Measurements from ENCODE around the gene MIF4GD. TPM values are rescaled to one million over a fixed set of nuclear protein-coding genes. Genes with fewer than 3 reads are reported as not detected.

The MIF4GD gene
- total RNA-seq (35.7 TPM), polyA plus RNA-seq (100 to 1,000 TPM in 1 of 4 donors, 10 to 100 TPM in 3; 78.3 to 102 (median 89.4) TPM)

- peaks cover 4 to 46% (median 12%) of the 10 kb centered on the region in 4 donors for H3K4me1 Mint-ChIP-seq
- peak within 1 kb of the TSS; percentile 84 to 97 (median 87) for H3K4me3 Mint-ChIP-seq
- ATAC-seq (ENCODE audit: low read depth in 2 of 2) = no peak
Measured at GRCh38 chr17:75270966-75271232, at the start of gene MIF4GD. Gene MIF4GD, minus strand, starts transcription at chr17:75271231. Its CDS starts 1,036 bp downstream, at chr17:75270195.

GRCh38 chr17:75319904-75320691 lies 49.1 kb upstream of the MIF4GD start:
- H3K4me3 ChIP-seq (ENCODE audit: low read depth, low read length) = no peak overlapping the region
- H3K27me3 ChIP-seq (ENCODE audit: control insufficient read depth, insufficient read depth, low read length) = no peaks in the 10 kb centered on the region
- Mint-ChIP-seq H3K36me3 (peaks cover 13% of the 10 kb centered on the region), H3K27ac (peak overlapping the region in 1 of 3 donors; percentile 53), H3K9me3 (no peaks in the 10 kb centered on the region), H3K4me3 (peak overlapping the region in 1 of 4 donors; percentile 63), H3K4me1 (peaks cover 4 to 10% (median 7%) of the 10 kb centered on the region in 4 donors), H3K27me3 (no peaks in the 10 kb centered on the region)
- no peak overlapping the region for H3K27ac ChIP-seq (ENCODE audit: insufficient read depth, low read length, poor library complexity, severe bottlenecking)
- H3K9me3 ChIP-seq (ENCODE audit: control insufficient read depth in 2 of 2, low read length in 2 of 2) = no peaks in the 10 kb centered on the region
- ATAC-seq (ENCODE audit: low read depth in 2 of 2) (no peak), DNase-seq (no peak)
- H3K36me3 ChIP-seq (ENCODE audit: control insufficient read depth, insufficient read depth, low read length) = peaks cover 41% of the 10 kb centered on the region
- peaks cover 4% of the 10 kb centered on the region for H3K4me1 ChIP-seq (ENCODE audit: control insufficient read depth, insufficient read depth, low read length, poor library complexity, severe bottlenecking)

More at GRCh38 chr17:75270966-75271232, at the start of gene MIF4GD:
- Histone ChIP-seq H3K4me3 (ENCODE audit: low read depth, low read length) (peak within 1 kb of the TSS; percentile 67), H3K27me3 (ENCODE audit: control insufficient read depth, insufficient read depth, low read length) (no peaks in the 10 kb centered on the region), H3K9me3 (ENCODE audit: control insufficient read depth in 2 of 2, low read length in 2 of 2) (no peaks in the 10 kb centered on the region), H3K36me3 (ENCODE audit: control insufficient read depth, insufficient read depth, low read length) (peaks cover 14% of the 10 kb centered on the region), H3K27ac (ENCODE audit: insufficient read depth, low read length, poor library complexity, severe bottlenecking) (peak within 1 kb of the TSS; percentile 89), H3K4me1 (ENCODE audit: control insufficient read depth, insufficient read depth, low read length, poor library complexity, severe bottlenecking) (peaks cover 28% of the 10 kb centered on the region)
- peaks cover 7% of the 10 kb centered on the region for H3K36me3 Mint-ChIP-seq
- DNase-seq = no peak
- H3K27me3 Mint-ChIP-seq = no peaks in the 10 kb centered on the region
- peaks cover 0 to 2% (median 0%) of the 10 kb centered on the region in 7 donors for H3K9me3 Mint-ChIP-seq
- H3K27ac Mint-ChIP-seq = peak within 1 kb of the TSS; percentile 57 to 90 (median 90)

GRCh38 chr17:75318615-75319222 lies 47.7 kb upstream of the MIF4GD start:
- no peak overlapping the region for H3K4me3 Mint-ChIP-seq
- DNase-seq (no peak), ATAC-seq (ENCODE audit: low read depth in 2 of 2) (no peak)
- H3K27me3 ChIP-seq (ENCODE audit: control insufficient read depth, insufficient read depth, low read length) = no peaks in the 10 kb centered on the region
- no peaks in the 10 kb centered on the region for H3K9me3 Mint-ChIP-seq
- no peak overlapping the region for H3K27ac ChIP-seq (ENCODE audit: insufficient read depth, low read length, poor library complexity, severe bottlenecking)
- H3K27me3 Mint-ChIP-seq = no peaks in the 10 kb centered on the region
- H3K9me3 ChIP-seq (ENCODE audit: control insufficient read depth in 2 of 2, low read length in 2 of 2) = no peaks in the 10 kb centered on the region
- peaks cover 4% of the 10 kb centered on the region for H3K4me1 ChIP-seq (ENCODE audit: control insufficient read depth, insufficient read depth, low read length, poor library complexity, severe bottlenecking)
- H3K4me1 Mint-ChIP-seq = peaks cover 5 to 11% (median 7%) of the 10 kb centered on the region in 4 donors
- H3K36me3 Mint-ChIP-seq = peaks cover 11% of the 10 kb centered on the region
- H3K4me3 ChIP-seq (ENCODE audit: low read depth, low read length) = no peak overlapping the region
- H3K36me3 ChIP-seq (ENCODE audit: control insufficient read depth, insufficient read depth, low read length) = peaks cover 39% of the 10 kb centered on the region
- H3K27ac Mint-ChIP-seq = peak overlapping the region in 1 of 3 donors; percentile 55

- Mint-ChIP-seq H3K27ac (peak overlapping the region in 1 of 3 donors; percentile 55), H3K27me3 (no peaks in the 10 kb centered on the region)
Measured at GRCh38 chr17:75318211-75318610, 47.2 kb upstream of the MIF4GD start.

GRCh38 chr17:75317671-75318070 lies 46.6 kb upstream of the MIF4GD start:
- Mint-ChIP-seq H3K4me3 (no peak overlapping the region), H3K36me3 (peaks cover 11% of the 10 kb centered on the region), H3K27ac (peak overlapping the region in 2 of 3 donors; percentile 35 to 74), H3K9me3 (peaks cover 0 to 1% (median 0%) of the 10 kb centered on the region in 7 donors), H3K4me1 (peaks cover 0 to 4% (median 2%) of the 10 kb centered on the region in 4 donors), H3K27me3 (no peaks in the 10 kb centered on the region)
- H3K4me1 ChIP-seq (ENCODE audit: control insufficient read depth, insufficient read depth, low read length, poor library complexity, severe bottlenecking) = no peaks in the 10 kb centered on the region
- no peak overlapping the region for H3K27ac ChIP-seq (ENCODE audit: insufficient read depth, low read length, poor library complexity, severe bottlenecking)
- peaks cover 39% of the 10 kb centered on the region for H3K36me3 ChIP-seq (ENCODE audit: control insufficient read depth, insufficient read depth, low read length)
- ATAC-seq (ENCODE audit: low read depth in 2 of 2) = no peak
- H3K9me3 ChIP-seq (ENCODE audit: control insufficient read depth in 2 of 2, low read length in 2 of 2) = no peaks in the 10 kb centered on the region
- H3K27me3 ChIP-seq (ENCODE audit: control insufficient read depth, insufficient read depth, low read length) = no peaks in the 10 kb centered on the region
- DNase-seq = no peak
- no peak overlapping the region for H3K4me3 ChIP-seq (ENCODE audit: low read depth, low read length)

More at GRCh38 chr17:75318211-75318610, 47.2 kb upstream of the MIF4GD start:
- Mint-ChIP-seq H3K4me3 (no peak overlapping the region), H3K36me3 (peaks cover 11% of the 10 kb centered on the region), H3K4me1 (peaks cover 2 to 7% (median 5%) of the 10 kb centered on the region in 4 donors), H3K9me3 (peaks cover 0 to 1% (median 0%) of the 10 kb centered on the region in 7 donors)
- Histone ChIP-seq H3K4me1 (ENCODE audit: control insufficient read depth, insufficient read depth, low read length, poor library complexity, severe bottlenecking) (peaks cover 2% of the 10 kb centered on the region), H3K4me3 (ENCODE audit: low read depth, low read length) (no peak overlapping the region), H3K36me3 (ENCODE audit: control insufficient read depth, insufficient read depth, low read length) (peaks cover 39% of the 10 kb centered on the region), H3K27ac (ENCODE audit: insufficient read depth, low read length, poor library complexity, severe bottlenecking) (no peak overlapping the region), H3K27me3 (ENCODE audit: control insufficient read depth, insufficient read depth, low read length) (no peaks in the 10 kb centered on the region), H3K9me3 (ENCODE audit: control insufficient read depth in 2 of 2, low read length in 2 of 2) (no peaks in the 10 kb centered on the region)
- no peak for ATAC-seq (ENCODE audit: low read depth in 2 of 2)
- no peak for DNase-seq

GRCh38 chr17:75316253-75316652 lies 45.2 kb upstream of the MIF4GD start:
- DNase-seq = no peak
- Histone ChIP-seq H3K36me3 (ENCODE audit: control insufficient read depth, insufficient read depth, low read length) (peaks cover 31% of the 10 kb centered on the region), H3K27ac (ENCODE audit: insufficient read depth, low read length, poor library complexity, severe bottlenecking) (no peak overlapping the region), H3K4me1 (ENCODE audit: control insufficient read depth, insufficient read depth, low read length, poor library complexity, severe bottlenecking) (no peaks in the 10 kb centered on the region), H3K27me3 (ENCODE audit: control insufficient read depth, insufficient read depth, low read length) (no peaks in the 10 kb centered on the region), H3K4me3 (ENCODE audit: low read depth, low read length) (no peak overlapping the region), H3K9me3 (ENCODE audit: control insufficient read depth in 2 of 2, low read length in 2 of 2) (no peaks in the 10 kb centered on the region)
- Mint-ChIP-seq H3K36me3 (peaks cover 11% of the 10 kb centered on the region), H3K4me3 (no peak overlapping the region), H3K27ac (peak overlapping the region in 1 of 3 donors; percentile 73), H3K27me3 (no peaks in the 10 kb centered on the region), H3K9me3 (peaks cover 0 to 1% (median 0%) of the 10 kb centered on the region in 7 donors), H3K4me1 (peaks cover 0 to 6% (median 3%) of the 10 kb centered on the region in 4 donors)
- peak in 1 of 2 donors; percentile 16 for ATAC-seq (ENCODE audit: low read depth in 2 of 2)

GRCh38 chr17:75315541-75316243 lies 44.7 kb upstream of the MIF4GD start:
- no peak for ATAC-seq (ENCODE audit: low read depth in 2 of 2)
- Histone ChIP-seq H3K4me1 (ENCODE audit: control insufficient read depth, insufficient read depth, low read length, poor library complexity, severe bottlenecking) (no peaks in the 10 kb centered on the region), H3K27ac (ENCODE audit: insufficient read depth, low read length, poor library complexity, severe bottlenecking) (no peak overlapping the region), H3K27me3 (ENCODE audit: control insufficient read depth, insufficient read depth, low read length) (no peaks in the 10 kb centered on the region), H3K36me3 (ENCODE audit: control insufficient read depth, insufficient read depth, low read length) (peaks cover 26% of the 10 kb centered on the region), H3K4me3 (ENCODE audit: low read depth, low read length) (no peak overlapping the region), H3K9me3 (ENCODE audit: control insufficient read depth in 2 of 2, low read length in 2 of 2) (no peaks in the 10 kb centered on the region)
- Mint-ChIP-seq H3K36me3 (peaks cover 11% of the 10 kb centered on the region), H3K4me1 (peaks cover 0 to 6% (median 3%) of the 10 kb centered on the region in 4 donors), H3K9me3 (peaks cover 0 to 1% (median 0%) of the 10 kb centered on the region in 7 donors), H3K27me3 (no peaks in the 10 kb centered on the region), H3K4me3 (no peak overlapping the region), H3K27ac (peak overlapping the region in 1 of 3 donors; percentile 43)
- DNase-seq = no peak

Measured in CD4-positive, CD25-positive, alpha-beta regulatory T cell (primary cell).